Measurements from ENCODE around the gene FRK.

The FRK gene

GRCh38 chr6:115887891-115888290, 172.8 kb downstream of the FRK start:
- no peak for DNase-seq (ENCODE audit: low read depth)

- DNase-seq (ENCODE audit: low read depth): no peak
These were observed 174.9 kb downstream of the FRK start for GRCh38 chr6:115885636-115886366.

GRCh38 chr6:115882771-115883170, 177.9 kb downstream of the FRK start:
- DNase-seq (ENCODE audit: low read depth): no peak

- DNase-seq (ENCODE audit: low read depth): no peak
These were observed 178.5 kb downstream of the FRK start for GRCh38 chr6:115882174-115882573.

Data from T-helper 22 cell (primary cell).